HG03095 (cell line): Measurements from ENCODE around the gene SH2D2A.

Experiments used
- ATAC-seq: cut with Tn5 transposase; IDR thresholded peaks from one replicate; pipeline ENCODE4 v1.9.1; 2021; ENCODE audit warnings: moderate library complexity; ENCODE audit not compliant: unreplicated experiment

SH2D2A gene

DNA sequence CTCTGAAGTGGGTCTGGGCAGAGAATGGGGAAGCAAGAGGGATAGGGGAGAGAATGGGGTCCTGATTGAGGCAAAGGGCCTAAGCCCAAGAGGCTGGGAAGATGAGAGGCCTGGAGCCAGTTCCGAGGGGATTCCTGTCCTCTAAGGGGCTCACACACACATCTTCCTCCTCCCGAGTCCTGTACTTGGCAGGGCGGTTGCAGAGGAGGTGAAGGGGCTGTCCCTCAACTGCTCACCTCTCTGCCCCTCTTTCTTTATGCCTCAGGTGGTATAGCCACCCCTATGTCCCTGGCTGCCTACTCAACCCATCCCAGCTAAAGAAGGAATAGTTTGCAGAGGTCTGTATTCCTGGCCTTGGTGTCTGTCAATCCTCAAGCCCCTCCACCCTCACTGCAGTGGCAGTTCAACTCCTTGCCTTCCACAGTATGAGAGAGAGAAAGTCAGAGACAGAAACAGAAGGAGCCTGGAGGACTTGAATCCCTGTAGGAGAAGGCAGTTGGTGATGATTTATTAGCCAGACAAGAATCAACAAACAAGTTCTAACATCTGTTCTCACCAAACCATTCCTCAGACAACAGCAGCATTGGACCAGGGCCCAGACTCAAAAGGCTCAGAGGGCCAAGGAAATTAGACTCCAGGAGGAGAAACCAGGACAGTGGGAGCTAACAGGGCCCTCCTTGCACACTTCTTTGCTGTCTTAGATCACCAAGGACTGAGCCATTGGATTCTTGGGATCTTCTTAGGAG, 10.7 kb downstream of the SH2D2A start:
- no peak for ATAC-seq

DNA sequence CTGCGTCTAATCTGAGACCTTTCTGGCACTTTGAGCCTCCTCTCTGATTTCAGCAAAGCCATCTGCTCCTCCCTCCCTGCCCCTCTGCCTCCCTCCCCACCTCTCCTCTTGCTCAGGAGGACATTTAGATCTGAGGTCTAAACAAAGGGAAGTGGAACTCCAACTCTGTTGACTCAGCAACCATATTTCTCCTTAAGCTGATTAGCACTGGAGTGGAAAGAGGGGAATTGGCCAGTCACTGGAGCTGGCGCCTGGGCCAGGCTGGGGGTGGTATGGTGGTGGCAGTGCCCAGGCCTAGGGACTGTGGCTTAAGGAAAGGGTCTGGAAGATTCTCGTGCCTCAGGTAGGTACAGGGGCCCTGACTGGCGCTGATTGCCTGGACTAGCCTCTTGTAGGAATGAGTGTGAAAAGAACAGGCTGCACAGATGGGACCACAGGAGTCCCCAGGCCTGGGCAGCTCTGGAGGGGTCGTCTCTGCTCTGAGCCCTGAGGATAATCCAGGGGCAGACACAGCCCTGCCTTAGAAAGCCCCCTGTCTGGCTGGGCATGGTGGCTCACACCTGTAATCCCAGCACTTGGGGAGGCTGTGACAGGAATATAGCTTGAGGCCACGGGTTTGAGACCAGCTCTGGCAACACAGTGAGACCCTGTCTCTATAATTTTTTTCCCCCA, 11.9 kb downstream of the SH2D2A start:
- ATAC-seq = no peak

DNA sequence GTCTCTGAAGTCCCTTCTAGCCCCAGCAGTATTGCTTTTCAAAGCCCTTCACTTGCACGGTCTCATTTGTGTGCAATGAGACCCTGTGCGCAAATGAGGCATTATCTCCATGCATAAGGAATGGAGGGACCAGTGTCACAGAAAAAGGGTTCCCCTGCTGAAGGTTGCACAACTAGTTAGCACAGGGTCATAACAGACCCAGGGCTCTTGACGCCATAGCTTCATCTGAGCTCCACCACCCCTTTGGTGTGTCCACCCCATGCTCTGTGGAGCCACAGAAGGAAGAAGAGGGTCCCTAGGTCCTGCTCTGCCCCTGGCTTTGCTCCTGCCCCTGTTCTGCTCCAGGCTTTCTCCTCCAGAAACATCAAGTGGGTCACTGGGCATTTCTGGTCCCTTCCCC, 12.6 kb downstream of the SH2D2A start:
- ATAC-seq = no peak

DNA sequence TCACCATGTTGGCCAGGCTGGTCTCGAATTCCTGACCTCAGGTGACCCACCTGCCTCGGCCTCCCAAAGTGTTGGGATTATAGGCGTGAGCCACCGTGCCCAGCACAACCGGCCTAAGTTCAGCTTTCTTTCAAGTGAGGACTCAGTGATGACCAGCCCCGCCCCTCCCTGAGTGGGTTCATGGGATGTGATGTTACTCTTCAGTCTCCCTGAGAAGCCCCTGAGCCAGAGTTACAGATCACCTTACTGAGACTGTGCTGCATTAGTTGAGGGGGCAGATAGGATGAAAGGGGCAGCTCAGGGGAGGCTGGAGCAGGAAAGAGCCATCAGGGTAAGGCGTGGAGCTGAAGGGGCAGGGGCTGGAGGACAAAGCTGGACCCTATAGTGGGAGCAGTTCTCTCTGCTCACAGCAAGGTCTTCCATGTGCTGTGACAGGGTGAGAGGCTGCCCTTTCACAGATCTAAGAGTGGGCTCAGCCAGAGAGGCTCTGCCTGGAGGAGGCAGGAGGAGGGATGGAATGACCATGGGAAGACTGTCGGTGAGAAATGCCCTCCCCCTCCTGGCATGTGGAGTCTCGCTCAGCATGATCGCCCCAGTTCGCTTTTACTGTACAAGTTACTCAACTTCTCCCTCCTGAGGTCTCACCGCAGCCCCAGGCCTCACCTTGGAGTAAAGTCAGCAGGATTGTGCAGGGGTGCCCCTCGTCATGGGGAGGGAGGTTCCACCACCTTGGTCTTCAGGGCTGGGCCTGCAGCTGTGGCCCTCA, 13.4 kb downstream of the SH2D2A start:
- ATAC-seq = no peak

DNA sequence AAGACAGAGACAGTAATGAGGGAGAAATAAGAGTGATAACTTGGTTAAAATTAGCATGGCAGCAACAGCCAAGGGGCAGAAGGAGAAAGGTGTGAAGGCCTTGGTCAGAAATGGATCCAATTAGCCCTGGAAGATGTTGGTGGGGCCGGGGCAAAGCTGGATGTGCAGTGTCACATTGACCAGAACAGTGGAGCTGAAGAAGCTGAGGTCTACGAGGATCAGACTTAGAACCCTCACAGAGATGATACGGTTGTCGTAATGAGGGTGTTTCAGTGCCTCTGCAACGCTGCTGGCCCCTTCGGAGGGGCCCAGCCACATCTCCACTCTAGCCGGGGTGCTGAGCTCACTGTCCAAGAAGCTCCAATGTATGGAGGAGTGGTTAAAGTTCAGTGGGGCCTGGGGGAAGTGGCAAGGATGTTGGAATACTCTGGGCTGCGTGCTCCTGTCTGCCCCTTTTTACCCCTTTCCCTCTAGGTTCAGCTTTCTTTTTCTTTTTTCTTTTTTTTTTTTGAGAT, 14.2 kb downstream of the SH2D2A start:
- ATAC-seq = no peak

DNA sequence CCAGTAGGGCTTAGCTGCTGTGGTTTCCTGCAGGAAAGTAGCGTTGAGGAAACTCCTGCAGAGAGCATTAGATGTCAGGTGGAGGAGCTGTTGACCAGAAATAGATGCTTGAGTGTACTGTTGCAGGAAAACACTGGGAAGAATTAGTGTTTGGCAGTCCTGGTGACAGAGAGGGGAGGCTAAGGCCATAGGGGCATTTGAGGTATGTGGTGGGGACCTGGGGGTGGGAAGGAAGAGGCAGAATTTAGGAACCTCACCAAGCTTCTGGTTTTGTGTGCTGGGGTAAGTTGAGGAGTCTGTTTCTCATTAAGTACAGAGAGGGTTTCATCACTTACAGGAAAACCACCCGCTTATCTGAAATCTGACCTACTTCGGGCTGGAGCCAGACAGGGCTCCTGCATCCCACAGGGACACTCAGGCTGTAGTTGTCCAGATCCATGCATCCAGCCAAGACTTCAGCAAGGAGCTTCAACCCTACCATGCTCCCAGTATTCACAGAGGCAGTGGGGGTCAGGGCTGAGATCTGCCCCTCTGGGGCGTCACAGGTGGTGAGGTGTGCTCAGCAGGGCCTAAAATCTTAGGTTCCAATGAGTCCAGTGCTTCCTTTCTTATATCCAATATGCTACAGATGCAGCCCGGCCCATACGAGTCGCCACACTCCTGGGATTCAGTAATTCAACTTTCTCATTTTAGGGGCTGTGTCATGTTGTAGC, 15.1 kb downstream of the SH2D2A start:
- no peak for ATAC-seq

DNA sequence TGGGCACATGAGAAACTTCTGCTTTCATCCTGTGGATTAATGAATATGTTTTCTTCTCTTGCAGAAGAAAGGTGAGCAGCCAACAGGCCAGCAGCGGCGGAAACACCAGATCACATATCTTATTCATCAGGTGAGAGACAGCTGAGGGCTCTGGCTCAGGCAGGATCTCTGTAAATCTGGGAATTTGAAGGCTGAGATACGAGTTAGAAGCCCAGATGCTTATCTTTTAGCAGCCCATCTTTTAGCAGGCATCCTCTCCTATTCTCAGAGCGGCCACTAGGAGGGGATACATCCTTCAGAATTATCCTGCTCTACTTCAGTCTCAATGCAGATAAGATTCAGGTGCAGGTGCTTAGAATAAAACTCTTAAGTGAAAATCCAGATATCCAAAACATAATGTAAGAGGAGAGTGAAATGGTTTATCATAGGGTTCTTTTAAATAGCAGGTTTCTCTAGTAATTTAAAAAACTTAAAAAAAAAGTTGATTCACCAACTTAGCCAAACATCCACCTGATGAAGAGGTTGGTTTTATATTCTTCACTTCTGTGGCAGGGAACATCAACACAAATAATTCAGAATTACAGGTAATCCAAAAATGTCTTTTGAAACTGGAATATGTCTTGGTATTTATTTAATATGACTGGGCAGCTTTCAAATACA, 19.3 kb downstream of the SH2D2A start:
- no peak for ATAC-seq

DNA sequence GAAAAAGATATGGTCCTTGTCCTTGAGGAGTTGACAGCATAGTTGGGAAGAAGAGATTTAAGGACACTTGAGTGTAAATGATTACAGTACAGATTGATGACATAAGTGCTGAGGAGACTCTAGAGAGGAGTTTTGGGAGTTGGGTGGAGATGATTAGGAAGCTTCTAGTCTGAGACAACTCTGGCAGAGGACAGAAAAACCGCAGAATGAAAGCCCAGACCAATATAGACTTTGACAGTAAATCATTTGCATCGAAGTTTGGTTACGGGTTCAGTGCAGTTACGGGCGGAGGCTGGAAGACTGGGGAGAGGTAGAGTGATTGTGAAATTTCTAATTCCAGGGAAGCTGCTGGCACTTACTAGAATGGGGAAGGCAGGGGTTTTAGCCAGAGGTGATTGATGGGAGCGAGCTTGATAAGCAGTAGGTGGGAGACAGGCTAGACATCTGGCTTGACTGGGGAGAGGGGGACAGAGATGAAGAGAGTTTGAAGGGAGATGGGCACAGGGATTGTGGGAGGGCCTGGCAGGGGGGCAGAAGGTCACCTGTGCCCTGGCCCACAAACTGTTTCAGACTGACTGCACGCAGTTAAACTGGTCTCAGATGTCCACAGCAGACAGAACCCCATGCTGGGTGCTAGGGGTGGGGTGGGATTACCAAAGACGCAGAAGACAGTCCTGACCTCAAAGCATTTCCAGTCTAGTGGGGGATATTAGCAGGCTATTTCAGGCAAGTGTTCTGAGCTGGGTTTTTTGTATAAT, 20.1 kb downstream of the SH2D2A start:
- ATAC-seq = no peak

DNA sequence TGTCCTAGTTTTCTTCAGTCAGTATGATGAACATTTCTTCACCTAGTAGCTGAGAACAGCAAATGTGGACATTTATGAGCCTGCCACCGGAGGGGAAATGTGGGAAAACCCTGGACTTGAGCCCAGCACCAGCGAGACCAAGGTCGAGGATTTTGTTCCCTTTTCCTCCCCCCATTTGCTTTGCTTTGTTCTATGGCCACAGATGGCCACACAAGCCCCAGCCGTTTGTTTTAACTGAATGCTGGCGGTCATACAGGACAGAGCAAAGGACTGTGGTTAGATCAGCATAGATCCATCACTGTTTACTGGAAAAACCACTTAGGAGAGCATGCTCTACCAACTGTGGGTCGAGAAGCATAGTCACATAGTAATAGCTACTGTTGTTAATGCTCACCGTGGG, 20.9 kb downstream of the SH2D2A start:
- ATAC-seq = no peak

DNA sequence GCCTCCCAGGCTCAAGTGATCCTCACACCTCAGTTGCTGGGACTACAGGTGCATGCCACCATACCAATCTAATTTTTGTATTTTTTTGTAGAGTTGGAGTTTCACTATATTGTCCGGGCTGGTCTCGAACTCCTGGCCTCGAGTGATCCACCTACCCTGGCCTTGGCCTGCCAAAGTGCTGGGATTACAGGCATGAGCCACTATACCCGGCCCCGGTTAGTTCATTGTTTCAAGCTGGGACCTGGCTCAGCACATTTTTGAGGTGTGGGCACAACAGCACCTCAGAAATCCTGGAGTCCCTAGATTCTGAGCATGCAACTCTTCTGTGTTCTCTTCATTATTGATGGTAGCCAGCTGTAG, 21.3 kb downstream of the SH2D2A start:
- ATAC-seq = no peak

DNA sequence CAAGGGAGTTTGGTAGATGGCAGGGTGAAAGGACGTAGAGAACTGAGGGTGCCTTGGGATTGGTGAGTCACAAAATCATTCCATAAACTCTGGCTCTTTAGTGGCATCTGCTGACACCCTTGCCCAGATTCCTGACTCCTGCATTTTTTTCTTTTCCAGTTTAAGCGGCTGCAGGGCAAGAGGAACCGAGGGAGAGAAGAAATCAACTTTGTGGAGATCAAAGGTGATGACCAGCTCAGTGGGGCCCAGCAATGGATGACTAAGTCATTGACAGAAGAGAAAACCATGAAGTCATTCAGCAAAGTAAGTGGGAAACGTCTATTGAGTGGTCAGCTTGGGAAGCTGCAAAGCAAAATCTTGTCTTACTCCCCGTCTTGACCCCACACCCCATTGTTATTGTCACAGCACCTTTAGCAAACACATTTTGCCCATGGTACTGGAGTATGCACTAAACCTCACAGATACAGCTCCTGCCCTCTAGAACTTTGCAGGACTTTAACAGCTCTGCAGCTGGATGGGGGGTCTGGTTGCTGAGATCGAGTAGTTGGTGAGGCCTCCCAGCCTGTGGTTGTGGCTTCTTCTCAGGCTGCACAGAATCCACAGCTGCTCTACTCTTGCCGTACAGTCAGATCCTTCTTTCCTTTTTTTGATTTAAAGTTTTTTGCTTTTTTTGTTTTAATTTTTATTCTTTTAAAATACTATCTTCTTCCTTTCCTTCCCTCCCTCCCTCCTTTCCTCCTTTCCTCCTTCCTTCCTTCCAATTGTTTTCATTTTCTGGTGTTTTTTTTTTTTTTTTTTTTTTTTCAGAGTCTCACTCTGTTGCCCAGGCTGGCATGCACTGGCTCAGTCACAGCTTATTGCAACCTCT, 21.9 kb downstream of the SH2D2A start:
- no peak for ATAC-seq

DNA sequence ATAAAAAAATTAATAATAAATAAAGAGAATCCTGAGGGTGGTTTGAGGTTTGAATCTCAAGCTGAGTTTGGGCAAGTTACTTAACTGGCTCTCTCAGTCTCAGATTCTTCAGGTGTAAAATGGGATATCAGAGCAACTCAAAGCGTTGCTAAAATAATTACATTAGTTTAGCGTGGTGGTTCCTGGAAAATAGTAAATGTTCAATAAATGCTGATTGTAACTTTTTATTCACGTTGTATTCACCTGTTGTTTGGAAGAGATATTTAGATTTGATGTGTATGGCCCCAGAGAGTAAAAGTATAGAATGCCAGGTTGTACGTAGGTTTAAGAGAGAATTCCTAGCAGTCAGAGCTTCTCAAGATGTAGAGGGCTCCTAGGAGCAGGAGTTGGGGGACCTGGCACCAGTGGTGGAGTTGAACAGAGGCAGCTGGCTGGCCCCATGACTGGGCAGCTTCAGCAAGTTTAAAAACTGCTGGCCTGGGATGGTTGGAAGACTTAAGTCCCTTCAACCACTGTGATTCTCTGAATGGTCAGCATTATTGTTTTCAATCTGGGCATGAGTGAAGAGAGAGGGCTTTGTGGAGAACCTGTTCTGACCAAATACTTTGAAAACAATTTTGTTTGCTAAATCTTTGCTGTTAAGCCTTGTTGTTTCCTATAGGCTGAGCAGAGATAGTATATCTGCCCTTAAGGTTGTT, 26.9 kb downstream of the SH2D2A start:
- ATAC-seq = no peak

DNA sequence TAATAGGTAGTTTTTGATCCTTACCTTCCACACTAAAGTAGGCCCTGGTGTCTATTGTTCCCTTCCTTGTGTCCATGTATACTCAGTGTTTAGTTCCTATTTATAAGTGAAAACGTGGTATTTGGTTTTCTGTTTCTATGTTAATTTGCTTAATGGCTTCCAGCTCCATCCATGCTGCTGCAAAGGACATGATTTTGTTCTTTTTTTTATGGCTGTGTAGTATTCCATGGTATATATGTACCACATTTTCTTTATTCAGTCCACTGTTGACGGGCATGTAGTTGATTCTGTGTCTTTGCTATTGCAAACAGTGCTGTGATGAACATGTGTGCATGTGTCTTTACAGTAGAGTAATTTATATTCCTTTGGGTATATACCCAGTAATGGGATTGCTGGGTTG, 28.5 kb downstream of the SH2D2A start:
- ATAC-seq = no peak

DNA sequence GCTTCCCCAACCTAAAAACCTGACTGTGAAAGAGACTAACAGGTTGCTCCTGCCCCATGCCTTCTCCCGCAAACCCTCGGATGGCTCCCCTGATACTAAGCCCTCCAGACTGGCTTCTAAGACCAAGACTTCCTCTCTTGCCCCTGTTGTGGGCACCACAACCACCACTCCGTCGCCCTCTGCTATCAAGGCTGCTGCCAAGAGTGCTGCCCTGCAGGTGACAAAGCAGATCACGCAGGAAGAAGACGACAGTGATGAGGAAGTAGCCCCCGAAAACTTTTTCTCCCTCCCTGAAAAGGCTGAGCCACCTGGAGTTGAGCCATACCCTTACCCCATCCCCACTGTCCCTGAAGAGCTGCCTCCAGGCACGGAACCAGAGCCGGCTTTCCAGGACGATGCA, 30.0 kb downstream of the SH2D2A start:
- no peak for ATAC-seq

DNA sequence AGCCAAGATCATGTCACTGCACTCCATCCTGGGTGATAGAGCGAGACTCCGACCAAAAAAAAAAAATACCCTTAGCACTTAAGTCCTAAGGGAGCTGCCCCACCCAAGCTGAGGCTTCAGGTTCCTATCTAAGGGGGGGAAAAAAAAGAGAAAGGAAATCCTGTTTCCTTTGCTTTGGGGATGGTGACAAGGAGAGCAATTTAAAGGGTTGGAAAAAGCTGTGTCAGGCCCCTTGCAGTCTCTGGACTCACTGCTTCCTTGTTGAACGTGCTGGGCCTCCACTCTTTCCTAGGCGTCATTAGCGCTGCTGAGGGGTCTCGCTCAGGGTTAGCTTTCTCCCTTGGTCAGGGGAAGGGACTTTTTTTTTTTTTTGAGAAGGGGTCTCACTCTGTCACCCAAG, 31.2 kb downstream of the SH2D2A start:
- no peak for ATAC-seq

DNA sequence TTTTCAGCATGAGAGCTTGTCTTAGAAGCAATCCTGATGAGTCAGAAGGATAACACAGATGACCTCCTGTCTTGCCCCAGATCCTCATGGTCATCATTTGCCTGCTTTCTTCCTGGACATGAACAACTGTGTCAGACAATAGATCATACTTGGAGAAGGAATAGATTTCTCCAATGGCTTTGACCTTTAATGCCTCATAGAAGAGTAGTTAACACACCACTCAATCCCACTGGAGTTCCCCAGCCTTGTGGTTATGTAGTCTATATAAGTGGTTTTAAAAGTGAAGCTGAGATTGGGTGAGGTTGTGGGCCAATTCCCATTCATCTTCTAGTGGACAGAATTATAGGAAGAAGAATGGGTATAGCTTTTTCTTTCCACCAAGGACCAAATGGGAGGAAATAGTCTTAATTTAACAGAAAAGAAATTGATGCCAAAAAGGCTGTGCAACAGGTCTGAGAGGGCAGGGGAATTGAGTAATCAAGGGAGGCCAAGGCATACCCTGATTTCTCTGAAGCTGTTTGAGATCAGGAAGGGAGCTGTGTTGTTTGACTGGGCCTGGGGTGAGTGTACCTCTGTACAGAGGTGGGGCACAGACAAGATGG, 35.0 kb downstream of the SH2D2A start:
- ATAC-seq = no peak

DNA sequence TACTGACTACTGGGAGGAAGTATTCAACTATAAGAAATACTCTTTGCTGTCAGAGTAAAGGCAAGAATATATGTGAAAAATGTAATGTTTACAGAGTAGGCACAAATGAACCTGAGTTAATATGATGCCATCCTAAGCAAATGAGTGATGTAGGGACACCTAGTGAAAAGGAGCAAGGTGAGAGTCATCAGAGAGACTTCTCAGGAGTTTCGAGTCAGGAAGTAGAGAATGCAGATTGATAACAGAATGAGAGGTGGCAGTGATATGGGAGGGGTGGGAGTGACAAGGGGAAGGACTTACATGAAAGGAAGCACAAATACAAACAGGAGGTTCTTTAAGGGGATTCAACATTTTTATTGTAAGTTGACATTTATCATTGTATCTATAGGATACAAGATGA, 39.1 kb downstream of the SH2D2A start:
- no peak for ATAC-seq

DNA sequence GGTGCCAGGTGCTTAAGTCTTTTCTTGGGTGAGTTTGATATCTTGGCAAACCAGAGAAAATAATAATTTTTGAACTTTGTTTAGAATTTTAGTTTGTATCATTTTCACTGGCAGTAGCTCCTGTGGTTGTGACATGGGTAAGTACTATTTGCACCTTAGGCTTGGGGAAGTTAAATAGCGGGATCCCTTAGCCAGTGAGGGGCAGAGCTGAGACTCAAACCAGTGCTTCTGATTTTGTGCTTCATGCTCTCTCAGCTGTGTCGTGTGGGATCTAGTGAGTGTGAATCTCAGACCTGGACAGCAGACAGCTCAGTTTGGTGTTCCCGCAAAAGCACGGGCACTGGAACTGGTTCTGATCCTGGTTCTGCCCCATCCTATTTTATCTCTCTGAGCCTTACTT, 39.7 kb downstream of the SH2D2A start:
- no peak for ATAC-seq
